RWPE1 (cell line): ENCODE measurements around the gene EMX1.
"Not testable (repeated sequence)": the region's sequence is repeated elsewhere in the genome, so short reads cannot be mapped to it uniquely, and the experiment has no call there.

ENCODE experiments used
- CTCF ChIA-PET: fragments of 350-600 bp; sonication (Branson Sonifier 250); formaldehyde crosslinking; extraction: SDS; loops from one replicate; lab custom pipeline; 2021; lab: Yijun Ruan, JAX
- POLR2A ChIA-PET: fragments of 400-600 bp; formaldehyde crosslinking; extraction: SDS; loops from one replicate; lab custom pipeline; 2020; ENCODE audit warnings: antibody characterized with exemption; ENCODE audit not compliant: low non-redundant PET; lab: Yijun Ruan, JAX
- DNase-seq: peaks from one replicate; pipeline ENCODE4 v3.0.0; 2012; ENCODE audit warnings: low spot score
- H3K27ac ChIP-seq: fragments of 450-650 bp; 2 replicates; pipeline ENCODE4 v1.5.1; 2017
- TF ChIP-seq, protein P1 (sequence below): fragments of 450-650 bp; conservative IDR thresholded peaks from 2 replicates; pipeline ENCODE4 v1.5.1; 2017; ENCODE audit warnings: low read depth, mild to moderate bottlenecking

EMX1 gene

DNA sequence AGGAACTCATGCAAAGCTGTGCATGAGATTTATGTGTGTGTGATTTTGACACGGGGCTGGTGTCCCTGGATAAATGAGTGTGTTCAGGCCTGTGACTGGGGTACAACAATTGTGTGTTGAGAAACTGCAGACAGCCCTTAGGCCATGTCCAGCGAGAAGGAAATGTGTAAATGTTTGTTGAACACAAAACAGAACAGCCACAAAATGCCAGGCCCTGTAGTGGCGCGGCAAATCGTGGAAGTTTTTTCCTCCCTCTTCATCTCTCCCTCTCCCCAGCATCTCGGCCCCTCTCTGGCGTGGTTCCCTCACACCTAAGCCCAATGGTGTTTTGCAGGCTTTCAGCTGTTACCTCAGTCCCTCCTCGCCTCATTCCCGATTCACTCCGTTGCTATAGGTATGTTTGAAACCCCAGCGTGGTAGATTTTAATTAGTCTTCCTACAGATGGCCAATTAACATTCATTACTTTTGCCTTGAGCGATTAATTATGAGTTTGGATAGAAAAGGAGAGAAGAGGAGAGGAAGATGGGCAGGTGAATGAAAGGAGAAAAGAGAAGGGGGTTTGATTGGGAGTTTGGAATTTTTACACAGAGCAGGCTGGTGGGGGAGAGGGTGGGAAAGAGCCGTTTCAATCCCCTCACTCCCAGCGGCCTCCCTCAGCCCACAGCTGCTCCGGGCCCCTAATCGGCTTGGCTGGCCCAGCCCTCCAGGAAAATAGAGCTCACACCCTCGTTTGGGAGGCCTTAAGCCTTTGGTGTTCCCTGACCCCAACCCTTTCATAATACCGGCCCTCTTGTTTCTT is 19.3 kb upstream of the EMX1 start:
- ChIA-PET POLR2A (no interaction called here), CTCF (no interaction called here)
- no peak overlapping the region for H3K27ac ChIP-seq
- no peak for DNase-seq
- TF ChIP-seq, protein P1, sequence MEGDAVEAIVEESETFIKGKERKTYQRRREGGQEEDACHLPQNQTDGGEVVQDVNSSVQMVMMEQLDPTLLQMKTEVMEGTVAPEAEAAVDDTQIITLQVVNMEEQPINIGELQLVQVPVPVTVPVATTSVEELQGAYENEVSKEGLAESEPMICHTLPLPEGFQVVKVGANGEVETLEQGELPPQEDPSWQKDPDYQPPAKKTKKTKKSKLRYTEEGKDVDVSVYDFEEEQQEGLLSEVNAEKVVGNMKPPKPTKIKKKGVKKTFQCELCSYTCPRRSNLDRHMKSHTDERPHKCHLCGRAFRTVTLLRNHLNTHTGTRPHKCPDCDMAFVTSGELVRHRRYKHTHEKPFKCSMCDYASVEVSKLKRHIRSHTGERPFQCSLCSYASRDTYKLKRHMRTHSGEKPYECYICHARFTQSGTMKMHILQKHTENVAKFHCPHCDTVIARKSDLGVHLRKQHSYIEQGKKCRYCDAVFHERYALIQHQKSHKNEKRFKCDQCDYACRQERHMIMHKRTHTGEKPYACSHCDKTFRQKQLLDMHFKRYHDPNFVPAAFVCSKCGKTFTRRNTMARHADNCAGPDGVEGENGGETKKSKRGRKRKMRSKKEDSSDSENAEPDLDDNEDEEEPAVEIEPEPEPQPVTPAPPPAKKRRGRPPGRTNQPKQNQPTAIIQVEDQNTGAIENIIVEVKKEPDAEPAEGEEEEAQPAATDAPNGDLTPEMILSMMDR: no peak

DNA sequence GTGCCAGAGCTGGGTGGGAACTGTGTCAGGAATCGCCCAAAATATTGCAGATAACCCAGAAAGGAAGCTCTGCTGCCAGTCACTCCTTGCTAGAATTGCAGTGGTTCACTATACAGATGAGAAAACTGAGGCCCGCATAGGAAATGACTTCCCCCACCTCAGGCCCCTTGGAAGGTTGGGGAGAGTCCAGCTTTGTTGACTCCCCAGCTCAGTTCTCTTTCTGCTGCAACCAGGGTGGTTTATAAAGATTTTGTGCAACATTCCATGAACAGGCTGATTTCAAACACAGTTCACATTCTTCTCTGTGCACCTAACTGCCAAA is 18.8 kb upstream of the EMX1 start:
- TF ChIP-seq, protein P1: no peak
- ChIA-PET CTCF (interaction anchor here (0.6 kb wide), 1 partner anchor 119 kb away, joined by 3 read pairs; no protein-coding TSS in a partner anchor), POLR2A (no interaction called here)
- DNase-seq: no peak
- no peak overlapping the region for H3K27ac ChIP-seq

DNA sequence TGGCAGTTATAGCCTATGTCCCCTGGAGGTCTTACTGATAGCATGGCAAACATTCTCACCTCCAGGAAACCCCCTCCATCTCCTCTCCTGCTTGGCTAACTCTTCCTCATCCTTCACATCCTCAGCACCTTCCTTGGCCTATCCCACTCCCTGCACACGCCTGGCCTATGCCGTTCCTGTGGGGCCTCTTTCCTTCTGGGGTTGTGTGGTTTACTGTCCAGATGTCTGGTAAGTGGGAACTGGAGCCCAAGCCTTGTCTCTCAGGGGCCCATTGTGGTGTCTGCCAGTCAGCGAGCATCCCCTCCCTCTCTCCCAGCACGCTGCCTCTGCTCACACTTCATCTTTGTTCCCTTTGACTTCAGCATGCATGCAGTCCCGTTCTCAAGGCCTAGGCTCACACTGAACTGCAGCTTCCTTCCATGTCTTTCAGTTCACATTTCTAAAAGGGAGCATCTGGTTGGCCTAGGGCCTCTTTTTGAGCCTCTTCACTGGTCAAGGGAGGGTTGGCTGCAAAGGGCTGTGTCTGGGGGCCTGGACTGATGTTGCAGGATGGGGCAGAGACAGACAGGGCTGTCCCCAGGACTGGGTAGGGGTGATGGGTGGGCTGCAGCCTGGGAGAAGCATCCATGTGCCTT is 17.0 kb upstream of the EMX1 start:
- ChIA-PET POLR2A (no interaction called here), CTCF (no interaction called here)
- no peak overlapping the region for H3K27ac ChIP-seq
- TF ChIP-seq, protein P1: no peak
- DNase-seq: no peak

DNA sequence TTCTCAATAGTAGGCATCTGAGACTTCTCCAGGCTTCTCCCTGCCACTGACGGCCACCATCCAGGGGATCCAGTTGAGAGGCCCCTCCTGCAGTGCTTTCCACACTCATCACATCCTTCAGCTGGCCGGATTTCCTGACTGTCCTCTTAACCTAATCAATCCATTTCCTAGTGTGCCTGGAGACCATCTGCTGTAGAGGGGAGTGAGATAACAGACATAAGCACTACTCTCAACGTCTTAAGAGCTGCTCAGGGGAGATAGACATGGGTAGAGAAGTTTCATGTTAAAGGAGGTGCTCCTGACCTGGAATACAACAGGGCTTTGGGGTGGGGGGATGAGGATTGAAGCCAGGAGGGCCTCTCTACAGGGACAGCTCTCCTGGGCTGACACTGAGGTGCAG is 15.9 kb upstream of the EMX1 start:
- DNase-seq: no peak
- POLR2A ChIA-PET: no interaction called here
- TF ChIP-seq, protein P1: no peak
- H3K27ac ChIP-seq: no peak overlapping the region
- CTCF ChIA-PET: no interaction called here

DNA sequence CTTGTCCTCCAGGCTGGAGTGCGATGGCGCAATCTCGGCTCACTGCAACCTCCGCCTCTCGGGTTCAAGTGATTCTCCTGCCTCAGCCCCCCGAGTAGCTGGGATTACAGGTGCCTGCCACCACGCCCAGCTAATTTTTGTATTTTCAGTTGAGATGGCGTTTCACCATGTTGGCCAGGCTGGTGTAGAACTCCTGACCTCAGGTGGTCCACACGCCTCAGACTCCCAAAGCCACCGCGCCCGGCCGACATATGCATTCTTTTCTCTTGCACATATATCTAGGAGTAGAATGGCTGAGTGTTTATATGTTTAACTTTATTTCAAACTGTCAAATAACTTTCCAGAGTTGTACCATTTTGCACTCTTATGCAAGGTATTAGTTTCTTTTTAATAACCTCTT is 9.9 kb upstream of the EMX1 start:
- CTCF ChIA-PET: interaction anchor here (0.6 to 1.4 kb wide), 2 partner anchors 10 to 270 kb away, joined by 4 to 5 read pairs; partner anchors contain the start of gene EMX1
- POLR2A ChIA-PET, H3K27ac ChIP-seq, DNase-seq: not testable (repeated sequence)

DNA sequence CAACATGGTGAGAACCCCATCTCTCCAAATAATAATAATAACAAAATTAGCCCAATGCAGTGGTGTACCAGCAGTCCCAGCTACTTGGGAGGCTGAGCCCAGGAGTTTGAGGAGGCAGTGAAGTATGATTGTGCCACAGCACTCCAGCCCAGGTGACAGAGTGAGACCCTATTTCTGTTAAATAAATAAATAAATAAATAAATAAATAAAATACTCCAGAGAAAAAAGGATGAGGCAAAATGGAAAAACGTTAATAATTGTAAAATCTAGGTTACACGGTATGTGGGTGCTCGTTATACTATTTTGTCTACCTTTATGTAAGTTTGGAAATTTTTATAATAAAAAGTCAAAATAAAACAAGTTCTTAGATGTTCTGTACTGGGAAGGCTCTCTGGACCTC is 8.6 kb upstream of the EMX1 start:
- POLR2A ChIA-PET: no interaction called here
- TF ChIP-seq, protein P1: no peak
- CTCF ChIA-PET: interaction anchor here (0.6 to 1.4 kb wide), 2 partner anchors 143 to 269 kb away, joined by 3 to 5 read pairs; no protein-coding TSS in a partner anchor
- DNase-seq: no peak
- H3K27ac ChIP-seq: no peak overlapping the region

DNA sequence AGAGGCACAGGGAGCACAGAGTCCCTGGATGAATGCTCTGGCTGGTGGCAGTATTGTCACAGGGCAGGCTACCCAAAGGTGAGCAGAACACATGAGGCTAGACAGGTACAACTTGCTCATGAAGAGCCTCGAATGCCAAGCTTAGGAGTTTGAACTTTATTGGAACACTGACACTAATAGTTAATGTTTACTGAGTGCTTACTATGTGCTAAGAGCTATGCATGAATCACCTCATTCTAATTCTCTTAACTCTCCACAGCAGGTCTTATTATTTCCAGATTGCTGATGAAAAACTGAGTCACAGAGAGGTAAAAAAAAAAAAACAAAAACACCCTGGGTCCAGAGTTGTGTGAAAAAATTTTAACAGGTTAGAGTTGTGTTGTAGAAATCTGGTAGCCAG is 6.1 kb upstream of the EMX1 start:
- TF ChIP-seq, protein P1: no peak
- CTCF ChIA-PET: interaction anchor here (0.6 kb wide), 1 partner anchor 62 kb away, joined by 4 read pairs; no protein-coding TSS in a partner anchor
- POLR2A ChIA-PET: no interaction called here
- no peak overlapping the region for H3K27ac ChIP-seq
- DNase-seq: no peak
